Natural killer cell (primary cell): ENCODE data around the gene CTNNA3. TPM values are rescaled to one million over a fixed set of nuclear protein-coding genes. Genes with fewer than 3 reads are reported as not detected.

Source experiments
- ATAC-seq, 3 donors: fragments of 150-1000 bp in 2 of 3; fragments of 200-7000 bp in 1 of 3; cut with Tn5 transposase; 1 replicate in 1 of 3; 2 replicates in 2 of 3; pipeline ENCODE4 v1.10.0; 2021; ENCODE audit warnings: mild to moderate bottlenecking in 2 of 3, moderate library complexity in 2 of 3
- DNase-seq, 2 donors: peaks; one replicate each; pipeline versions ENCODE4 v3.0.0 to v3.0.0-alpha.2; 2013 to 2021; ENCODE audit warnings: mixed read lengths in 1 of 2
- H3K27ac ChIP-seq: one replicate; pipeline ENCODE4 v1.5.1; 2013; ENCODE audit warnings: mild to moderate bottlenecking, low read length
- H3K27me3 ChIP-seq: one replicate; pipeline ENCODE4 v1.6.1; 2013; ENCODE audit warnings: low read length; ENCODE audit not compliant: control insufficient read depth, insufficient read depth
- H3K36me3 ChIP-seq: one replicate; pipeline ENCODE4 v1.6.1; 2013; ENCODE audit warnings: low read length; ENCODE audit not compliant: control insufficient read depth, insufficient read depth
- H3K4me1 ChIP-seq: one replicate; pipeline ENCODE4 v1.6.1; 2013; ENCODE audit warnings: low read length; ENCODE audit not compliant: control insufficient read depth, insufficient read depth
- H3K4me3 ChIP-seq: one replicate; pipeline ENCODE4 v1.5.1; 2013; ENCODE audit warnings: low read length
- H3K9me3 ChIP-seq: one replicate; pipeline ENCODE4 v1.6.1; 2013; ENCODE audit warnings: low read length; ENCODE audit not compliant: control insufficient read depth, insufficient read depth
- H3K27ac Mint-ChIP-seq, 2 donors: one replicate each; pipeline ENCODE4 v1.8.0; 2022; ENCODE audit warnings: mild to moderate bottlenecking in 2 of 2, mixed read lengths in 2 of 2, moderate library complexity in 1 of 2
- H3K27me3 Mint-ChIP-seq, 2 donors: one replicate each; pipeline ENCODE4 v1.8.0; 2022; ENCODE audit warnings: low read depth in 2 of 2, mixed read lengths in 2 of 2
- H3K36me3 Mint-ChIP-seq: one replicate; pipeline ENCODE4 v1.8.0; 2022; ENCODE audit warnings: mixed read lengths
- H3K4me1 Mint-ChIP-seq, 2 donors: one replicate each; pipeline ENCODE4 v1.8.0; 2022; ENCODE audit warnings: mixed read lengths in 2 of 2
- H3K4me3 Mint-ChIP-seq: one replicate; pipeline ENCODE4 v1.8.0; 2022; ENCODE audit warnings: mild to moderate bottlenecking, moderate library complexity, mixed read lengths
- H3K9me3 Mint-ChIP-seq, 2 donors: one replicate each; pipeline ENCODE4 v1.8.0; 2022; ENCODE audit warnings: mixed read lengths in 2 of 2
- WGBS: methylation state at CpG from one replicate; pipeline ENCODE4 v1.1.7; 2013; ENCODE audit warnings: missing lambda C conversion rate; ENCODE audit not compliant: insufficient coverage; 5-methylcytosine and 5-hydroxymethylcytosine counted together
- intact Hi-C: fragments of 100-400 bp; cut with micrococcal nuclease; formaldehyde crosslinking; loops from one replicate; pipeline ENCODE4 v1.14.2; 2022
- total RNA-seq, 4 donors: library from RNA; stranded (reverse); fragments of 120-200 nt in 1 of 4; gene quantifications; one replicate each; pipeline versions ENCODE4 v1.2.3 to v1.2.4, GENCODE V29; 2013 to 2022
- TF ChIP-seq, protein P1 (sequence below): fragments of 200-600 bp; IDR thresholded peaks from one replicate; pipeline ENCODE4 v1.8.0; 2022; ENCODE audit warnings: antibody characterized with exemption

CTNNA3 gene
- total RNA-seq, 3 donors from 2014 or later (not counting 1 experiment from before 2014, with no cell fraction given), result not detected

DNA sequence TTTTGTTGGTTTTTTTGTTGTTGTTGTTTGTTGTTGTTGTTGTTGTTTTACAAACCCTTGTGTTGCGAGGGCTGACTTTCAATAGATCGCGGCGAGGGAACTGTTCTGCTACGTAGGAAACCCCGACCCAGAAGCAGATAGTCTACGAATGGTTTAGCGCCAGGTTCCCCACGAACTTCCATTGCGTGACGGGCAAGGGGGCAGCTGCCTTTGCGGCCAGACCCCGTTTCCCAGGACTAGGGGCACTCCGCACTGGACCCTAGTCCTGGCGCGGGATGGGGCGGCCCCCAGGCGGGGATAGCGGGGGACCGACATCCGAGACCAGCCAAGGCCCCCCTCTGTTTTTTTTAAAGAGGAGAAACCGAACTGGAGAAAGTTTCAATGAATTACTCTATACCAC is 650.6 kb downstream of the CTNNA3 start:
- Histone ChIP-seq H3K27ac (no peak overlapping the region), H3K4me1 (no peaks in the 10 kb centered on the region), H3K9me3 (no peaks in the 10 kb centered on the region), H3K27me3 (no peaks in the 10 kb centered on the region), H3K36me3 (no peaks in the 10 kb centered on the region), H3K4me3 (no peak overlapping the region)
- H3K9me3 Mint-ChIP-seq, result peaks cover 2 to 10% of the 10 kb centered on the region in 2 donors
- 95% methylated on average over 22 of the region's 22 CpGs for WGBS
- TF ChIP-seq, protein P1, sequence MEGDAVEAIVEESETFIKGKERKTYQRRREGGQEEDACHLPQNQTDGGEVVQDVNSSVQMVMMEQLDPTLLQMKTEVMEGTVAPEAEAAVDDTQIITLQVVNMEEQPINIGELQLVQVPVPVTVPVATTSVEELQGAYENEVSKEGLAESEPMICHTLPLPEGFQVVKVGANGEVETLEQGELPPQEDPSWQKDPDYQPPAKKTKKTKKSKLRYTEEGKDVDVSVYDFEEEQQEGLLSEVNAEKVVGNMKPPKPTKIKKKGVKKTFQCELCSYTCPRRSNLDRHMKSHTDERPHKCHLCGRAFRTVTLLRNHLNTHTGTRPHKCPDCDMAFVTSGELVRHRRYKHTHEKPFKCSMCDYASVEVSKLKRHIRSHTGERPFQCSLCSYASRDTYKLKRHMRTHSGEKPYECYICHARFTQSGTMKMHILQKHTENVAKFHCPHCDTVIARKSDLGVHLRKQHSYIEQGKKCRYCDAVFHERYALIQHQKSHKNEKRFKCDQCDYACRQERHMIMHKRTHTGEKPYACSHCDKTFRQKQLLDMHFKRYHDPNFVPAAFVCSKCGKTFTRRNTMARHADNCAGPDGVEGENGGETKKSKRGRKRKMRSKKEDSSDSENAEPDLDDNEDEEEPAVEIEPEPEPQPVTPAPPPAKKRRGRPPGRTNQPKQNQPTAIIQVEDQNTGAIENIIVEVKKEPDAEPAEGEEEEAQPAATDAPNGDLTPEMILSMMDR, result no peak
- DNase-seq (no peak), ATAC-seq (no peak)
- no peak overlapping the region for H3K27ac Mint-ChIP-seq
- no peaks in the 10 kb centered on the region for H3K4me1 Mint-ChIP-seq
- no peaks in the 10 kb centered on the region for H3K36me3 Mint-ChIP-seq
- no peaks in the 10 kb centered on the region for H3K27me3 Mint-ChIP-seq
- intact Hi-C loops, result no loop called here
- no peak overlapping the region for H3K4me3 Mint-ChIP-seq

DNA sequence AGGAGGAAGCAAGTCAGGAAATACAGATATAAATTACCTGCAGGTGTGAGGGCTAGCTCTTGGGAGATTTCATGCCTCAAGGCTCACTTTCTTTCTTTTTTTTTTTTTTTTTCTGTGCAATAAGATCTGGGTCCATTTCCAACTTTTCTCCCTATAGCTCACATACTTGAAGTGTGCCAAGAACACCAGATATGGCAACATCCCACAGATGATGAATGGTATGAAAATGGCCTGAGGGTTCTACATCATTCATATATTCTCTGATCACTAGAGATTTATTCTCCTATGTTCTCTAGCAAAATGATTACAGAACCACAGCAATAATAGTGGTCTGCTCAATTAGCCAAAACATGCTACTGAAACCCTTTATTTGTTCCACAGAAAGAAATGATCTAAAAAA is 653.0 kb downstream of the CTNNA3 start:
- Histone ChIP-seq H3K4me3 (no peak overlapping the region), H3K27ac (no peak overlapping the region), H3K36me3 (no peaks in the 10 kb centered on the region), H3K9me3 (no peaks in the 10 kb centered on the region), H3K27me3 (no peaks in the 10 kb centered on the region), H3K4me1 (no peaks in the 10 kb centered on the region)
- Mint-ChIP-seq H3K36me3 (no peaks in the 10 kb centered on the region), H3K4me1 (no peaks in the 10 kb centered on the region), H3K9me3 (peaks cover 2 to 10% of the 10 kb centered on the region in 2 donors), H3K27ac (no peak overlapping the region), H3K4me3 (no peak overlapping the region), H3K27me3 (no peaks in the 10 kb centered on the region)
- TF ChIP-seq, protein P1, result no peak
- ATAC-seq, result no peak
- intact Hi-C loops, result no loop called here
- DNase-seq, result no peak

DNA sequence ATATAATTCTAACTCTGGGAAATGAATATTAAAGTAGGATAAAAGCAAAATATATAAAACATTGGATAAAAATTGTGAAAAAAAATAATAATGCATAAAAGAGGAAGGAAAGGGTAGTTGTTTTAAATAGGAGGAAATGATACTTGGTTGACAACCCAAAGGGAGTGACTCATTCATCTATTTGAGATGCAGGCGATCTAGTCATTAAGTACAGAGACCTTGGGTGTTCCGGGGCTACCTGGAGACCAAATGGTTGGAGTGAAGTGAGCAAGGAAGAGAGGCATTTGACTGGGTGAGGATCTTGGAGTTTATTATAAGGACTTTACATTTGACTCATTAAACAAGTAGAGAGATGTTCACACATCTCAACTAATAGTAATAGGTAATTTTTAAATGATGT is 659.2 kb downstream of the CTNNA3 start:
- TF ChIP-seq, protein P1, result no peak
- Histone ChIP-seq H3K9me3 (no peaks in the 10 kb centered on the region), H3K27me3 (no peaks in the 10 kb centered on the region), H3K27ac (no peak overlapping the region), H3K4me1 (no peaks in the 10 kb centered on the region), H3K4me3 (no peak overlapping the region), H3K36me3 (no peaks in the 10 kb centered on the region)
- Mint-ChIP-seq H3K9me3 (peaks cover 8 to 12% of the 10 kb centered on the region in 2 donors), H3K4me3 (no peak overlapping the region), H3K36me3 (no peaks in the 10 kb centered on the region), H3K27me3 (no peaks in the 10 kb centered on the region), H3K27ac (no peak overlapping the region), H3K4me1 (no peaks in the 10 kb centered on the region)
- 71% methylated on average over 2 of the region's 2 CpGs for WGBS
- intact Hi-C loops, result no loop called here
- no peak for ATAC-seq
- no peak for DNase-seq

DNA sequence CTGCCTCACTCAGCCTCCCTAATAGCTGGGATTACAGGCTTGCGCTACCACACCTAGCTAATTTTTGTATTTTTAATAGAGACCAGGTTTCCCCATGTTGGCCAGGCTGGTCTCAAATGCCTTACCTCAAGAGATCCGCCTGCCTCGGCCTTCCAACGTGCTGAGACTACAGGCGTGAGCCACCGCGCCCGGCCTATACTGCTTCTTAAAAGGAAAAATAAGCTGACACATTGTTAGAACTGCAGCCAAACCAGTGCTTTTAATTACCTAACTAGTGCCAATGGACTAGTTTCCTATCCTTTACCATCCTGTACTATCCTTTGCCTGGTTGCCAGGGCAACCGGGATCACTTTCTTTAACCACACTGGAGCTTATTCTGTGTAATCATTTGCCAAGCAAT is 662.1 kb downstream of the CTNNA3 start:
- WGBS, result 92% methylated on average over 9 of the region's 9 CpGs
- no peak overlapping the region for H3K27ac ChIP-seq
- Mint-ChIP-seq H3K4me3 (no peak overlapping the region), H3K27ac (no peak overlapping the region), H3K36me3 (no peaks in the 10 kb centered on the region), H3K4me1 (no peaks in the 10 kb centered on the region), H3K9me3 (peaks cover 8 to 14% of the 10 kb centered on the region in 2 donors), H3K27me3 (no peaks in the 10 kb centered on the region)
- no peaks in the 10 kb centered on the region for H3K36me3 ChIP-seq
- no peaks in the 10 kb centered on the region for H3K4me1 ChIP-seq
- H3K27me3 ChIP-seq, result no peaks in the 10 kb centered on the region
- H3K9me3 ChIP-seq, result no peaks in the 10 kb centered on the region
- no peak for DNase-seq
- TF ChIP-seq, protein P1, result no peak
- no peak overlapping the region for H3K4me3 ChIP-seq
- intact Hi-C loops, result no loop called here
- ATAC-seq, result no peak
